ENCODE results near the gene PDGFA.

PDGFA gene

GRCh38 chr7:512146-512510 lies 7.5 kb downstream of the PDGFA start:
- Histone ChIP-seq H3K4me2 (no peak overlapping the region), H3K4me1 (peaks cover 35% of the 10 kb centered on the region), H3K4me3 (no peak overlapping the region), H3K9ac (no peak overlapping the region), H3K27me3 (peaks cover 55% of the 10 kb centered on the region), H3K36me3 (no peaks in the 10 kb centered on the region; the same call in 1 of the 2 replicates), H3K9me3 (no peaks in the 10 kb centered on the region), H4K20me1 (peaks cover 40% of the 10 kb centered on the region), H3K27ac (no peak overlapping the region)
- no peak for TF ChIP-seq Cebpa-rat (IDR thresholded peaks at IDR 0.05)

GRCh38 chr7:511476-512145 lies 8.0 kb downstream of the PDGFA start:
- Histone ChIP-seq H3K27me3 (peaks cover 50% of the 10 kb centered on the region), H4K20me1 (peaks cover 34% of the 10 kb centered on the region), H3K4me2 (no peak overlapping the region), H3K4me1 (peaks cover 30% of the 10 kb centered on the region), H3K36me3 (no peaks in the 10 kb centered on the region; the same call in 1 of the 2 replicates), H3K9me3 (no peaks in the 10 kb centered on the region), H3K9ac (no peak overlapping the region), H3K4me3 (no peak overlapping the region), H3K27ac (no peak overlapping the region)
- no peak for TF ChIP-seq Cebpa-rat (IDR thresholded peaks at IDR 0.05)

GRCh38 chr7:510782-511281 lies 8.8 kb downstream of the PDGFA start:
- Histone ChIP-seq H3K4me2 (no peak overlapping the region), H3K36me3 (no peaks in the 10 kb centered on the region; the same call in 1 of the 2 replicates), H3K27me3 (peaks cover 42% of the 10 kb centered on the region), H3K9ac (no peak overlapping the region), H4K20me1 (peaks cover 29% of the 10 kb centered on the region), H3K4me1 (peaks cover 25% of the 10 kb centered on the region), H3K4me3 (no peak overlapping the region), H3K9me3 (no peaks in the 10 kb centered on the region), H3K27ac (no peak overlapping the region)
- no peak for TF ChIP-seq Cebpa-rat (IDR thresholded peaks at IDR 0.05)

- H3K4me2 ChIP-seq = no peak overlapping the region
- no peak overlapping the region for H3K4me3 ChIP-seq
- H3K36me3 ChIP-seq = no peaks in the 10 kb centered on the region; the same call in 1 of the 2 replicates
Observed at GRCh38 chr7:510131-510481, 9.5 kb downstream of the PDGFA start.

GRCh38 chr7:509426-510130 lies 10.1 kb downstream of the PDGFA start:
- H3K4me3 ChIP-seq = no peak overlapping the region
- TF ChIP-seq Cebpa-rat (IDR thresholded peaks at IDR 0.05) = no peak
- peaks cover 17% of the 10 kb centered on the region for H4K20me1 ChIP-seq
- peaks cover 29% of the 10 kb centered on the region for H3K27me3 ChIP-seq
- no peak overlapping the region for H3K9ac ChIP-seq
- no peak overlapping the region for H3K27ac ChIP-seq
- no peaks in the 10 kb centered on the region; the same call in 1 of the 2 replicates for H3K36me3 ChIP-seq
- H3K9me3 ChIP-seq = no peaks in the 10 kb centered on the region
- H3K4me2 ChIP-seq = no peak overlapping the region
- H3K4me1 ChIP-seq = peaks cover 23% of the 10 kb centered on the region

More at GRCh38 chr7:510131-510481, 9.5 kb downstream of the PDGFA start:
- H4K20me1 ChIP-seq = peaks cover 22% of the 10 kb centered on the region
- peaks cover 35% of the 10 kb centered on the region for H3K27me3 ChIP-seq
- TF ChIP-seq Cebpa-rat (IDR thresholded peaks at IDR 0.05) = no peak
- H3K27ac ChIP-seq = no peak overlapping the region
- peaks cover 25% of the 10 kb centered on the region for H3K4me1 ChIP-seq
- H3K9me3 ChIP-seq = no peaks in the 10 kb centered on the region
- no peak overlapping the region for H3K9ac ChIP-seq

- peaks cover 11% of the 10 kb centered on the region for H4K20me1 ChIP-seq
- H3K27ac ChIP-seq = no peak overlapping the region
- no peak overlapping the region for H3K9ac ChIP-seq
- TF ChIP-seq Cebpa-rat (IDR thresholded peaks at IDR 0.05) = no peak
- H3K9me3 ChIP-seq = no peaks in the 10 kb centered on the region
- H3K4me3 ChIP-seq = no peak overlapping the region
- no peaks in the 10 kb centered on the region; the same call in 1 of the 2 replicates for H3K36me3 ChIP-seq
- no peak overlapping the region for H3K4me2 ChIP-seq
- peaks cover 20% of the 10 kb centered on the region for H3K27me3 ChIP-seq
- peaks cover 23% of the 10 kb centered on the region for H3K4me1 ChIP-seq
Observed at GRCh38 chr7:508461-509170, 11.0 kb downstream of the PDGFA start.

GRCh38 chr7:507623-508300 lies 11.9 kb downstream of the PDGFA start:
- Histone ChIP-seq H3K36me3 (no peaks in the 10 kb centered on the region; the same call in 1 of the 2 replicates), H3K4me3 (no peak overlapping the region), H3K27ac (no peak overlapping the region), H3K27me3 (peaks cover 11% of the 10 kb centered on the region), H3K4me2 (no peak overlapping the region), H4K20me1 (peaks cover 6% of the 10 kb centered on the region), H3K4me1 (peaks cover 23% of the 10 kb centered on the region), H3K9me3 (no peaks in the 10 kb centered on the region), H3K9ac (no peak overlapping the region)
- TF ChIP-seq Cebpa-rat (IDR thresholded peaks at IDR 0.05) = no peak

- Histone ChIP-seq H4K20me1 (no peaks in the 10 kb centered on the region), H3K36me3 (no peaks in the 10 kb centered on the region; the same call in 1 of the 2 replicates)
Observed at GRCh38 chr7:506921-507622, 12.6 kb downstream of the PDGFA start.

GRCh38 chr7:506391-506831 lies 13.2 kb downstream of the PDGFA start:
- Histone ChIP-seq H3K27ac (no peak overlapping the region), H3K9me3 (no peaks in the 10 kb centered on the region), H3K4me3 (no peak overlapping the region), H4K20me1 (no peaks in the 10 kb centered on the region), H3K27me3 (no peaks in the 10 kb centered on the region), H3K9ac (no peak overlapping the region), H3K4me2 (no peak overlapping the region), H3K36me3 (no peaks in the 10 kb centered on the region; the same call in 1 of the 2 replicates), H3K4me1 (peaks cover 27% of the 10 kb centered on the region)
- TF ChIP-seq Cebpa-rat (IDR thresholded peaks at IDR 0.05) = no peak

More at GRCh38 chr7:506921-507622, 12.6 kb downstream of the PDGFA start:
- peaks cover 5% of the 10 kb centered on the region for H3K27me3 ChIP-seq
- H3K4me2 ChIP-seq = no peak overlapping the region
- no peak overlapping the region for H3K27ac ChIP-seq
- TF ChIP-seq Cebpa-rat (IDR thresholded peaks at IDR 0.05) = no peak
- H3K4me1 ChIP-seq = peaks cover 26% of the 10 kb centered on the region
- no peak overlapping the region for H3K9ac ChIP-seq
- no peaks in the 10 kb centered on the region for H3K9me3 ChIP-seq
- H3K4me3 ChIP-seq = no peak overlapping the region

Measured in BLaER1 (cell line).